ENCODE measurements around the gene FZR1.

Gene FZR1

GRCh38 chr19:3471954-3472655 is 34.0 kb upstream of the FZR1 start:
- in situ Hi-C loops (cut with MboI; ENCODE audit: low sequenced_read_pairs), result no loop called here

DNA sequence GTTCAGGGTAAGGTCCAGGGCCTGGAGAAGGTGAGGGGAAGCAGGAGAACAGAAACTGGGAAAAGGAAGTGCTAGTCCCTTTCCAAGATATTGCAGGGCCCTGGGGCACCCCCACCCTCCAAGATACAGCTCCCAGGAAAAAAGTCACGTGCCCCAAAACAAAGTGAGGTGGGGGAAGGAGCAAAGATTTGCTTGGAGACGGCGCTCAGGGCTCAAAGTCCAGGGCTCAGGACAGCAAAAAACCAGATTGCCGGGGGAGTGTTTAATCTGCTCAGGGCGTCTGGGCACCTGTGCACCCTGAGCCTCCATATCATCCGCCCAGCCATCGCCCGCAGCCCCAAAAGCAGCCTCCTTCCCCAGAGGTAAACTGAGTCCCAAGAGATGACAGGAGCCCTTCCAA is 32.1 kb upstream of the FZR1 start:
- in situ Hi-C loops (cut with MboI; ENCODE audit: low sequenced_read_pairs), result no loop called here

GRCh38 chr19:3474614-3475013 is 31.5 kb upstream of the FZR1 start:
- in situ Hi-C loops (cut with MboI; ENCODE audit: low sequenced_read_pairs), result loop anchor here (25.0 kb wide), 1 partner anchor 162 kb away; no protein-coding TSS in a partner anchor

- in situ Hi-C loops (cut with MboI; ENCODE audit: low sequenced_read_pairs), result loop anchor here (25.0 kb wide), 1 partner anchor 163 kb away; no protein-coding TSS in a partner anchor
These were observed 30.7 kb upstream of the FZR1 start for GRCh38 chr19:3475449-3475848.

- in situ Hi-C loops (cut with MboI; ENCODE audit: low sequenced_read_pairs), result loop anchor here (25.0 kb wide), 1 partner anchor 165 kb away; no protein-coding TSS in a partner anchor
These were observed 29.3 kb upstream of the FZR1 start for GRCh38 chr19:3476830-3477229.

DNA sequence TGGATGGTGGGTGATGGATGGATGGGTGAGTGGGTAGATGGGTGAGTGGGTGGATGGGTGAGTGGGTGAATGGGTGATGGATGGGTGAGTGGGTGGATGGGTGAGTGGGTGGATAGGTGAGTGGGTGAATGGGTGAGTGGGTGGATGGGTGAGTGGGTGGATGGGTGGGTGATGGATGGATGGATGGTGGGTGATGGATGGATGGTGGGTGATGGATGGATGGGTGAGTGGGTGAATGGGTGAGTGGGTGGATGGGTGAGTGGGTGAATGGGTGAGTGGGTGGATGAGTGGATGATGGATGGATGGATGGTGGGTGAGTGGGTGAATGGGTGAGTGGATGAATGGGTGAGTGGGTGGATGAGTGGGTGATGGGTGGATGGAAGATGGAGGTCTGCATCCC is 28.6 kb upstream of the FZR1 start:
- in situ Hi-C loops (cut with MboI; ENCODE audit: low sequenced_read_pairs), result loop anchor here (25.0 kb wide), 1 partner anchor 165 kb away; no protein-coding TSS in a partner anchor

- in situ Hi-C loops (cut with MboI; ENCODE audit: low sequenced_read_pairs), result loop anchor here (25.0 kb wide), 1 partner anchor 166 kb away; no protein-coding TSS in a partner anchor
These were observed 28.2 kb upstream of the FZR1 start for GRCh38 chr19:3477951-3478350.

DNA sequence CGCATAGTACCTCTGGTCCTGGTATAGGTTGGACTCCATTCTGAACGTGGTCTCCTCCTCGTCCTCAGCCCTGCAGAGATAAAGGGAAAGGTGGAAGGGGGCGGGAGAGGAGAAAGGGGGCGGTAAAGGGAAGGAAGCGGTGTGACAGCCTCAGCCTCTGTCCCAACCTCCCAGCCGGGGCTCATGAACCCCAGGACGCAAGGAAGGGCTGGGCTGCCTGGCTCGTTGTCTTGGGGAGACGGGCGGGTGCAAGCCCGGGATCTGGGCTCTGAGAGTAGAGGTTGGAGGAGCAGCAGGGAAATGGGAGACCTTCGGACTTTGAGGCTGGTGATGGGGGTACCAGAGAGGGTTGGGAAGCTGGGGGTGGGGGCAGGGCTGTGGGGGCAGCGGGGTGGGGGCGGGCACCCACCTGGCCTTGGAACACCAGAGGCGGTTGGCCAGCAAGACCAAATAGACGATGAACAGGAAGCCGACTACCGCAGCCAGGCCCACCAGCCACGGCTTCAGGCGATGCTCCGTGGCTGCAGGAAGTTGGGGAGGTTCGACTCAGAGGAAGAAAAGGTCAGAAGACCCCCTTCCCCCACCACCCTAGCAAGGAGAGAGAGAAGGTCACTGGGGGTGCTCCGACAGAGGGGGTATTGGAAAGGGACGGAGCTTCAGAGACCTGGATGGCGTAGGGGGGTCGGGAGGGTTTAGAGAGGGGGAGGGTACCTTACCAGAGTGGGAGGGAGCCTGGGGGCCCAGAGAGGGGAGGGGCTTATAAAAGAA is 27.5 kb upstream of the FZR1 start:
- in situ Hi-C loops (cut with MboI; ENCODE audit: low sequenced_read_pairs), result loop anchor here (25.0 kb wide), 1 partner anchor 166 kb away; no protein-coding TSS in a partner anchor

GRCh38 chr19:3479177-3479833 is 26.8 kb upstream of the FZR1 start:
- in situ Hi-C loops (cut with MboI; ENCODE audit: low sequenced_read_pairs), result loop anchor here (25.0 kb wide), 1 partner anchor 167 kb away; no protein-coding TSS in a partner anchor

- in situ Hi-C loops (cut with MboI; ENCODE audit: low sequenced_read_pairs), result loop anchor here (25.0 kb wide), 1 partner anchor 168 kb away; no protein-coding TSS in a partner anchor
These were observed 26.3 kb upstream of the FZR1 start for GRCh38 chr19:3479834-3480215.

GRCh38 chr19:3480383-3481091 is 25.6 kb upstream of the FZR1 start, which contains the start of gene SMIM24:
TSS of gene SMIM24 (minus strand) at chr19:3480525. CDS start at chr19:3480463, 62 bp downstream.
- in situ Hi-C loops (cut with MboI; ENCODE audit: low sequenced_read_pairs), result loop anchor here (25.0 kb wide), 1 partner anchor 168 kb away; no protein-coding TSS in a partner anchor

DNA sequence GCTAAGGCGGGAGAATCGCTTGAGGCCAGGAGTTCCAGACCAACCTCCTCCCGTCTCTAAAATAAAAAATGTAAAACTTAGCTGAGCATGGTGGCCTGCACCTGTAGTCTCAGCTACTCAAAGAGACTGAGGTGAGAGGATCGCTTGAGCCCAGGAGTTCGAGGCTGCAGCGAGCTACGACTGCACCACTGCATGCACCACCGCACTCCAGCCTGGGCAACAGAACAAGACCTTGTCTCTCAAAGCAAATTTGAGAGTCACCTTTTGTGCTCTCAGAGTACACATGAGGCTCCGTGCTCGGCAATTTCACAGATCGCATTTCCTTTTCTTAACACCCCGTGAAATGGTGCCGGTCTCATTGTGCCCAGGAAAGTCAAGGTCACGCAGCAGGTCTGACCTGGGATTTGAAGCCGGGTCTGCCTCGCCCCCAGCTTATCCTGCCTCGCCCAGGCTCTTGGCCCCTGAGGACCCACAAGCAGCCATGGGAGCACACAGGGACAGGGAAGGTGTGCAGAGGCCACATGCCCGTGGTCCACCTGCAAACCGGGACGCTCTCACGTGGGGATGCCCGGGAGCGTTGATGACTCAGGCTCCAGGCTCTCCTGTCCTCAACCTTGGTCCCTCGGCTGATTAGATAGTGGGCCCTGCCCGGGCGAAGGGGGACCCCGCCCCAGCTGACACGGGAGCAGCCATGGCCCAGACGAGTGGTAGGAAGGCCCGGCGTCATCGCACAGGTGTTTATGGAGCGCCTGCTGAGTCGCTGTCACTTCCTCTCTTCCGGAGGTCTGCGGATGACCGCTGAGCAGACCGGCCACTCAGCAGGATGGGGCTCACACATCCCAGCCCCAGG is 24.6 kb upstream of the FZR1 start:
- in situ Hi-C loops (cut with MboI; ENCODE audit: low sequenced_read_pairs), result loop anchor here (25.0 kb wide), 1 partner anchor 169 kb away; no protein-coding TSS in a partner anchor

GRCh38 chr19:3482507-3483225 is 23.4 kb upstream of the FZR1 start:
- in situ Hi-C loops (cut with MboI; ENCODE audit: low sequenced_read_pairs), result loop anchor here (25.0 kb wide), 1 partner anchor 170 kb away; no protein-coding TSS in a partner anchor

- in situ Hi-C loops (cut with MboI; ENCODE audit: low sequenced_read_pairs), result loop anchor here (25.0 kb wide), 1 partner anchor 171 kb away; no protein-coding TSS in a partner anchor
These were observed 22.9 kb upstream of the FZR1 start, which contains the start of gene SMIM44 for GRCh38 chr19:3483226-3483628. TSS of gene SMIM44 (minus strand) at chr19:3483441. CDS start at chr19:3483403, 38 bp downstream.

DNA sequence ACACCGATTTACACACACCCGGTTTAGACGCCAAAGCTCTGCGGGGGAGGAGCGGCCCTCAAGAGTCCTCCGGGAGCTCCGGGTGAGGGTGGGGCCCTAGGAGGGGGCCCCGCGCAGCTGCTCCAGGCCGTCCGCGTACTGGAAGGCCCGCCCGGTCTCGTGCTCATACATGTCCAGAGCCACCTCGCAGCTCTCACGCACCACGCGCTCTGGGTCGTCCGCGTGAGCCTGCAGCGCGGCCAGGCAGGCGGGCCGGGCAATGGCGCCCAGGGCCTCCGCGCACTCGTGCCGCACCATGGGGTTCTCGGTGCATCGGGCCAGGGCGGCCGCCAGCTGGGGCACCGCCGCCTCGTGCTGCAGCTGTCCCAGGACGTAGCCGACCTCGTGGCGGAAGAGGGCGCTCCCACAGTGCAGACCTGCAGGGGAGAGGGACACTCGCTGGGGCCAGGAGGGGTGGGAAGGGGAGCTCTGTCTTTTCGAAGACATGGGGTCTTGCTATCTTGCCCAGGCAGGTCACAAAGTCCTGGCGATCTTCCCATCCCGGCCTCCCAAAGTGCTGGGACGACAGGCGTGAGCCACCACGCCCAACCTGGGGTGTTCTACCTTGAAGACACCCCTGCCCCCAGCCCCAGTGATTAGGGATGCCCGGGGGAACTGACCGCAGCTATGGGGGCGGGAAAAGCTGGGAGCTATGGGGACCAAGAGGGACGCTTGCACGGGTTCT is 14.6 kb upstream of the FZR1 start:
- in situ Hi-C loops (cut with MboI; ENCODE audit: low sequenced_read_pairs), result loop anchor here (25.0 kb wide), 1 partner anchor 179 kb away; no protein-coding TSS in a partner anchor

GRCh38 chr19:3492131-3492839 is 13.8 kb upstream of the FZR1 start:
- in situ Hi-C loops (cut with MboI; ENCODE audit: low sequenced_read_pairs), result loop anchor here (25.0 kb wide), 1 partner anchor 180 kb away; no protein-coding TSS in a partner anchor

DNA sequence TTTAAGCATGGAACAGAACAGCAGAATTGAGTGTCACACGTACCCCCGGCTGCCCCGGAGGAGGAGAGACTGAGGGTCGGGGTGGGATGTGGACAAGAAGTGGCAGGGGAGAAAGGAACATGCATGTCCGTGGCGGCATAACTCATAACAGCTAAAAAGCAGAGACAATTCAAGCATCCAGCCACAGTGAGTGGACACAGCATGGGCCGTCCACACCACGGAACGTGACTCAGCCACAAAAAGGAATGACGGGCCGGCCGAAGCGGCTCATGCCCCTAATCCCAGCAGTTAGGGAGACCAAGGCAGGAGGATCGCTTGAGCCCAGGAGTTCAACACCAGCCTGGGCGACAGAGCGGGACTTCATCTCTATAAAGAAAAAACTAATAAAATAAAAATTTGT is 13.2 kb upstream of the FZR1 start:
- in situ Hi-C loops (cut with MboI; ENCODE audit: low sequenced_read_pairs), result loop anchor here (25.0 kb wide), 1 partner anchor 181 kb away; no protein-coding TSS in a partner anchor

All from hTERT RPE-1 (cell line).